Measurements from ENCODE around the gene DNAAF5.

DNA sequence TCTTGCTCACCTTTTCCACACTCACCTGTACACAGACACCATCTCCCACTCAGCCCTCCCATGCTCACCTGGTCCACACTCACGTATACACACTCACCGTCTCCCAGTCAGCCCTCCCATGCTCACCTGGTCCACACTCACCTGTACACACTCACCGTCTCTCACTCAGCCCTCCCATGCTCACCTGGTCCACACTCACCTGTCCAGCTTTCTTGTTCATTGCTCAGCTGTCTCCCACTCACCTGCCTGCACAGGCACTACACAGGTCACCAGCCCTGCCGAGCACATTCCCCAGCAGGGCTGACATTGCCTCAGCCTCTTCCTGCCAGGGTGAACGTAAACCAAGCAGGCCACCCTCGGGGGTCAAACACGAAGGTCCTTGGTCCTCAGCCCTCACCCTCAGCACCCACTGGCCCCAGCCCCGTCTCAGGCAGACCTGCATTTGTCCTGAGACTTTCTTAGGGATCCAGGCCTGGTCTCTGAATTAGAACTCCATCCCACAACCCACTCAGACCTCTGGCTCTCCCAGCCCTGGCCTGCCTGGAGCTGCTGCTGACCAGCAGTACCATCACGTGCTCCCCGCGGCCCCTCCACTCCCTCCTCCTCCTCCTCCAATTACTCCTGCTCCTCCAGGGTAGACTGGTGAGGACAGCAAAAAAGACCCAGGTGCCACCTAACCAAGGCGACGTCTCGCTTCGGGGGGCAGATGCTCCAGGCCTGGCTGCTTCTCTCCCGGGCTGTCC is 12.8 kb upstream of the DNAAF5 start:
- TF ChIP-seq, protein P1, sequence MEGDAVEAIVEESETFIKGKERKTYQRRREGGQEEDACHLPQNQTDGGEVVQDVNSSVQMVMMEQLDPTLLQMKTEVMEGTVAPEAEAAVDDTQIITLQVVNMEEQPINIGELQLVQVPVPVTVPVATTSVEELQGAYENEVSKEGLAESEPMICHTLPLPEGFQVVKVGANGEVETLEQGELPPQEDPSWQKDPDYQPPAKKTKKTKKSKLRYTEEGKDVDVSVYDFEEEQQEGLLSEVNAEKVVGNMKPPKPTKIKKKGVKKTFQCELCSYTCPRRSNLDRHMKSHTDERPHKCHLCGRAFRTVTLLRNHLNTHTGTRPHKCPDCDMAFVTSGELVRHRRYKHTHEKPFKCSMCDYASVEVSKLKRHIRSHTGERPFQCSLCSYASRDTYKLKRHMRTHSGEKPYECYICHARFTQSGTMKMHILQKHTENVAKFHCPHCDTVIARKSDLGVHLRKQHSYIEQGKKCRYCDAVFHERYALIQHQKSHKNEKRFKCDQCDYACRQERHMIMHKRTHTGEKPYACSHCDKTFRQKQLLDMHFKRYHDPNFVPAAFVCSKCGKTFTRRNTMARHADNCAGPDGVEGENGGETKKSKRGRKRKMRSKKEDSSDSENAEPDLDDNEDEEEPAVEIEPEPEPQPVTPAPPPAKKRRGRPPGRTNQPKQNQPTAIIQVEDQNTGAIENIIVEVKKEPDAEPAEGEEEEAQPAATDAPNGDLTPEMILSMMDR (IDR thresholded peaks at IDR 0.05), result no peak
- no peak for TF ChIP-seq ZFX (IDR thresholded peaks at IDR 0.05; ENCODE audit: borderline replicate concordance)
